A172 (cell line): ENCODE measurements around the gene RAB8B. TPM values are rescaled to one million over a fixed set of nuclear protein-coding genes. Genes with fewer than 3 reads are reported as not detected.

Source experiments
- DNase-seq: peaks from one replicate; pipeline ENCODE4 v3.0.0-alpha.2; 2015; ENCODE audit warnings: low spot score
- total RNA-seq: library from RNA; depleted of rRNA; stranded (reverse); fragments of >200 nt; shearing (Covaris generic); gene quantifications from 2 replicates; pipeline ENCODE4 v1.2.3, GENCODE V29; 2014; rRNA removed

The RAB8B gene
- total RNA-seq, 1 experiment from 2014 or later = 20.5 TPM

GRCh38 chr15:63312286-63312685 is 122.9 kb downstream of the RAB8B start:
- no peak for DNase-seq

- no peak for DNase-seq
Observed at GRCh38 chr15:63313825-63314224, 124.4 kb downstream of the RAB8B start.

- DNase-seq = no peak
Observed at GRCh38 chr15:63314409-63314808, 125.0 kb downstream of the RAB8B start.

Other genes starting within 250 kb of the RAB8B start
- 666 and 678 TPM in 2 replicates for gene TPM1, start 146.9 kb upstream of the RAB8B start, total RNA-seq
- gene LACTB, start 67.7 kb upstream of the RAB8B start, total RNA-seq = 20.4 and 26.5 TPM in 2 replicates
- gene RPS27L, start 32.1 kb upstream of the RAB8B start, total RNA-seq = 111 and 135 TPM in 2 replicates
- gene APH1B, start 88.0 kb downstream of the RAB8B start, total RNA-seq = 12.8 and 15.0 TPM in 2 replicates
- gene CA12, start 192.2 kb downstream of the RAB8B start, total RNA-seq = 0.45 and 1.3 TPM in 2 replicates